ENCODE data around the gene HMOX2.

HMOX2 gene

GRCh38 chr16:4520913-4521312, 44.7 kb downstream of the HMOX2 start:
- no peak overlapping the region for H3K4me3 ChIP-seq (IDR thresholded peaks at IDR 0.05; ENCODE audit: insufficient read depth, low read depth, low read length)
- no peak overlapping the region for H3K27ac ChIP-seq
- H3K27me3 ChIP-seq (ENCODE audit: insufficient read depth, low read depth), result no peaks in the 10 kb centered on the region
- H3K4me2 ChIP-seq, result no peak overlapping the region
- no peaks in the 10 kb centered on the region for H4K20me1 ChIP-seq (ENCODE audit: insufficient read depth)
- no peak for TF ChIP-seq CTCF (conservative IDR thresholded peaks at IDR 0.05; ENCODE audit: low read depth, low read length)
- no peak overlapping the region for H3K9ac ChIP-seq
- no peak overlapping the region for H2AFZ ChIP-seq (ENCODE audit: low read depth)
- H3K79me2 ChIP-seq (ENCODE audit: insufficient read depth, low read depth), result peaks cover 33% of the 10 kb centered on the region; the same call in 1 of the 2 replicates
- peaks cover 29% of the 10 kb centered on the region for H3K4me1 ChIP-seq (ENCODE audit: low read depth, poor library complexity, severe bottlenecking)
- H3K36me3 ChIP-seq (ENCODE audit: insufficient read depth), result no peaks in the 10 kb centered on the region

- Histone ChIP-seq H2AFZ (ENCODE audit: low read depth) (no peak overlapping the region), H3K4me1 (ENCODE audit: low read depth, poor library complexity, severe bottlenecking) (peaks cover 16% of the 10 kb centered on the region), H3K27ac (no peak overlapping the region), H3K79me2 (ENCODE audit: insufficient read depth, low read depth) (peaks cover 25% of the 10 kb centered on the region; the same call in 1 of the 2 replicates), H4K20me1 (ENCODE audit: insufficient read depth) (no peaks in the 10 kb centered on the region), H3K4me3 (IDR thresholded peaks at IDR 0.05; ENCODE audit: insufficient read depth, low read depth, low read length) (no peak overlapping the region), H3K4me2 (no peak overlapping the region), H3K27me3 (ENCODE audit: insufficient read depth, low read depth) (no peaks in the 10 kb centered on the region), H3K9ac (no peak overlapping the region), H3K36me3 (ENCODE audit: insufficient read depth) (no peaks in the 10 kb centered on the region)
- TF ChIP-seq CTCF (conservative IDR thresholded peaks at IDR 0.05; ENCODE audit: low read depth, low read length), result no peak
Measured at GRCh38 chr16:4522051-4522581, 45.9 kb downstream of the HMOX2 start.

- Histone ChIP-seq H3K36me3 (ENCODE audit: insufficient read depth) (no peaks in the 10 kb centered on the region; the same call in 1 of the 2 replicates), H3K79me2 (ENCODE audit: insufficient read depth, low read depth) (peaks cover 25% of the 10 kb centered on the region; the same call in 1 of the 2 replicates), H3K27ac (no peak overlapping the region), H2AFZ (ENCODE audit: low read depth) (no peak overlapping the region), H3K4me3 (IDR thresholded peaks at IDR 0.05; ENCODE audit: insufficient read depth, low read depth, low read length) (no peak overlapping the region), H3K9ac (no peak overlapping the region), H4K20me1 (ENCODE audit: insufficient read depth) (no peaks in the 10 kb centered on the region), H3K27me3 (ENCODE audit: insufficient read depth, low read depth) (no peaks in the 10 kb centered on the region), H3K4me1 (ENCODE audit: low read depth, poor library complexity, severe bottlenecking) (peaks cover 9% of the 10 kb centered on the region), H3K4me2 (no peak overlapping the region)
- TF ChIP-seq CTCF (conservative IDR thresholded peaks at IDR 0.05; ENCODE audit: low read depth, low read length), result no peak
Measured at GRCh38 chr16:4523686-4524085, 47.5 kb downstream of the HMOX2 start.

GRCh38 chr16:4524571-4524970, 48.4 kb downstream of the HMOX2 start:
- Histone ChIP-seq H3K4me1 (ENCODE audit: low read depth, poor library complexity, severe bottlenecking) (peaks cover 17% of the 10 kb centered on the region), H3K4me2 (no peak overlapping the region), H3K36me3 (ENCODE audit: insufficient read depth) (no peaks in the 10 kb centered on the region; the same call in 1 of the 2 replicates), H3K4me3 (IDR thresholded peaks at IDR 0.05; ENCODE audit: insufficient read depth, low read depth, low read length) (no peak overlapping the region), H3K27ac (no peak overlapping the region), H4K20me1 (ENCODE audit: insufficient read depth) (no peaks in the 10 kb centered on the region), H3K9ac (no peak overlapping the region), H3K27me3 (ENCODE audit: insufficient read depth, low read depth) (no peaks in the 10 kb centered on the region), H3K79me2 (ENCODE audit: insufficient read depth, low read depth) (peaks cover 27% of the 10 kb centered on the region; the same call in 1 of the 2 replicates), H2AFZ (ENCODE audit: low read depth) (no peak overlapping the region)
- no peak for TF ChIP-seq CTCF (conservative IDR thresholded peaks at IDR 0.05; ENCODE audit: low read depth, low read length)
